ENCODE results near the gene VWF.

The VWF gene

DNA sequence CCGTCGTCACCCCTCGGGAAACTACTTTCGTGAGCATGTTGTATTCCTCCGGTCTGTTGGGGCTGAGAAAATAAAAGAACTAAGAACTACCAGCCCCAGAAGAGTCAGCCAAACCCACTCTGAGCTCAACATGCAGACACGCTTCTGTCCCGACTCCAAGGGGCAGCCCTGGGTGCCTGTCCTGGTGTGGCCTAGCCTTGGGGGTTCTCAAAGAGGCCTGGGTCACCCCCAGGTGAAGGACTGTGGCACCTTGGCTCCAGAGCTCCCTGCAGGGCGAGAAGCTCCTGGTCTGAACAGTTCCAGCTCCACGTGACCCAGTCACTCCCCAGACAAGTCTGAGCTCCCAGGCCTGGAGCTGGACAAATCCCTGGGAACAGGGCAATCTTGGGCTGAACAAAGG, 87.0 kb downstream of the VWF start:
- DNase-seq (ENCODE audit: low read depth): no peak
- TF ChIP-seq, protein P1, sequence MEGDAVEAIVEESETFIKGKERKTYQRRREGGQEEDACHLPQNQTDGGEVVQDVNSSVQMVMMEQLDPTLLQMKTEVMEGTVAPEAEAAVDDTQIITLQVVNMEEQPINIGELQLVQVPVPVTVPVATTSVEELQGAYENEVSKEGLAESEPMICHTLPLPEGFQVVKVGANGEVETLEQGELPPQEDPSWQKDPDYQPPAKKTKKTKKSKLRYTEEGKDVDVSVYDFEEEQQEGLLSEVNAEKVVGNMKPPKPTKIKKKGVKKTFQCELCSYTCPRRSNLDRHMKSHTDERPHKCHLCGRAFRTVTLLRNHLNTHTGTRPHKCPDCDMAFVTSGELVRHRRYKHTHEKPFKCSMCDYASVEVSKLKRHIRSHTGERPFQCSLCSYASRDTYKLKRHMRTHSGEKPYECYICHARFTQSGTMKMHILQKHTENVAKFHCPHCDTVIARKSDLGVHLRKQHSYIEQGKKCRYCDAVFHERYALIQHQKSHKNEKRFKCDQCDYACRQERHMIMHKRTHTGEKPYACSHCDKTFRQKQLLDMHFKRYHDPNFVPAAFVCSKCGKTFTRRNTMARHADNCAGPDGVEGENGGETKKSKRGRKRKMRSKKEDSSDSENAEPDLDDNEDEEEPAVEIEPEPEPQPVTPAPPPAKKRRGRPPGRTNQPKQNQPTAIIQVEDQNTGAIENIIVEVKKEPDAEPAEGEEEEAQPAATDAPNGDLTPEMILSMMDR (IDR thresholded peaks at IDR 0.05; ENCODE audit: low read depth, low read length, missing control alignments): no peak
- H3K4me3 ChIP-seq (ENCODE audit: low read depth, low read length): no peak overlapping the region

DNA sequence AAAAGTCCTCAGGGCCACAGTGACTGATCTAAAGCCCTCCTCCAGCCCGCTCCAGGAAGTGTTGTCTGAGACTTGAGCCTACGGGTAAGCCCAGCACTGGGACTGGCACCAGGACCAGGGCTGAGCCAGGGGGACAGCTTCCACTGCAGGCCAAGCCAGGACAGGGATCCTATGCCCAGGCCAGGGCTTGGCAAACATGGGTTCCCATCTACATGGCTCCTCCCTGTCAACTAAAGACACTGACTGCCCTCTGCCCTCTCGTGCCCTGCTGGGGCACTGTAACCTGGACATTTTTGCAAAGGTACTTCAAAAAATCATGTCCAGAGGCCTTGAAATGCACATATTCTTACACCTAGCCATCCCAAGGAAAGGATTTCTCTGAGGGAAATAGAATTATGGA, 88.0 kb downstream of the VWF start:
- DNase-seq (ENCODE audit: low read depth): no peak
- H3K4me3 ChIP-seq (ENCODE audit: low read depth, low read length): no peak overlapping the region
- TF ChIP-seq, protein P1 (IDR thresholded peaks at IDR 0.05; ENCODE audit: low read depth, low read length, missing control alignments): no peak

DNA sequence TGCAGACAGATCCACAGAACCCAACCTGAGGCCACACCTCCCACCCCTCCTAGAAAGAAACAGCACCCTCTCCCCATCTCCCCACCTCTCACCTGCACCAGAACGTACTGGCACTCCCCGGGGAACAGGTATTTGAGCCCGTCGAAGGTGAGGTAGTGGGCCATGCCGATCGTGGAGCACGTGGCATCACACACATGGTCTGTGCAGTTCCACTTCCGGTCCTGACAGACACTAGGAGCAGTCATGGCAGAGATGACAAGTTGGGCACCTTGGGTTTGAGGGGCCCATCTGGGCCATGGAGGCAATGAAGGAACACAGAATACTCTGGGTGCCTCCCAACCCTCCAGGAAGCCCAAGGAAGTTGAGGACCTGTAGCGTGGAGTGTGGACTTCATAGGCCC, 89.9 kb downstream of the VWF start:
- TF ChIP-seq, protein P1 (IDR thresholded peaks at IDR 0.05; ENCODE audit: low read depth, low read length, missing control alignments): no peak
- no peak for DNase-seq (ENCODE audit: low read depth)
- no peak overlapping the region for H3K4me3 ChIP-seq (ENCODE audit: low read depth, low read length)

DNA sequence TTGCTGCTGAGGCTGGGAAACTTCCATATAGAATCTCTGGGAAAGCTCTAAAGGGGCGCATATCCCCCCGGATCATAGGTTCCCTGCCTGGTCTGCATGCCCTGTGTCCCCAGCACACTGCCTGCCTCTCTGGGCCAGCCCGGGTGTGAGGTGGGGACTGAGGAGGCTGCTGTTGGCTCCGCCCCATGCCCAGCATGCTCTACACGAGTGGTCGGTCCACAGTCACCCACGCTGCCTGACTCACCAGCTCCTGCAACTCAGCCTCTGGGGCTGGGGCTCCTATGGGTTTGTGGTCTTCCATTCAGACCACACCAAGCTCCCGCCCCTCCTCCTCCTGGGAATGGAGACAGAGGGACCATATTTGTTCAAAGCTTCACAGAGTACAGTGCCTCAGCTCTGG, 90.9 kb downstream of the VWF start:
- TF ChIP-seq, protein P1 (IDR thresholded peaks at IDR 0.05; ENCODE audit: low read depth, low read length, missing control alignments): no peak

DNA sequence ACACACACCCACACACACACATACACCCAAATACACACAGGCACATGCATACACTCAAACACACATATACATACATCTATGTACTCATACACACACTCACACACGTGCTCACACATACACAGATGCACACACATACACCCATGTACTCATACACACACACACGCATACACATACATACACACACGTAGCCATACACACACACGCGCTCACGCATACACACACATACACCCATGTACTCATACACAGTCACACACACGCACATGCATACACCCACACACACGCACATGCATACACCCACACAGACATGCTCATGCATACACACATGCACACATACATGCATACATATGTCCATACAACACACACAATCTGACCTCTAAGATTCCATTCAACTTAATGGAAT, 91.7 kb downstream of the VWF start:
- no peak for DNase-seq (ENCODE audit: low read depth)
- H3K4me3 ChIP-seq (ENCODE audit: low read depth, low read length): no peak overlapping the region
- TF ChIP-seq, protein P1 (IDR thresholded peaks at IDR 0.05; ENCODE audit: low read depth, low read length, missing control alignments): no peak

More for the DNA sequence above, 90.9 kb downstream of the VWF start:
- no peak for DNase-seq (ENCODE audit: low read depth)
- no peak overlapping the region for H3K4me3 ChIP-seq (ENCODE audit: low read depth, low read length)

DNA sequence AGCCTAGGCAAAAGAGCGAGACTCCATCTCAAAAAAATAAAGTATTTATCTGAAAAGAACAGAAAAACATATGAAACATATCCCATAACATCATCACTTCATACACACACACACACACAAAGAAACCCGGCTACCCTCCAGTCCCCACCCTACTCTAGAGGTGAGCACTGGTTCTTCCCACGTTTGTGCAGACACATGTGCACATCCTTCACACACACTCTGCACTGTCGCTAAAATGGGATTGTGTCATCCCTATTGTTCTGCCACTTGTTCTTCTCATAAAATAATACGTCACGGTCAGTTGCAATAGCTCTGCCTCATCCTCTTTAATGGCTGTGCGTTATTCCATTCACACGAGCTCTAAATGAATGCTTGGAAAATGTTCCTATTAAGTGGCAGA, 93.5 kb downstream of the VWF start:
- no peak overlapping the region for H3K4me3 ChIP-seq (ENCODE audit: low read depth, low read length)
- TF ChIP-seq, protein P1 (IDR thresholded peaks at IDR 0.05; ENCODE audit: low read depth, low read length, missing control alignments): no peak
- no peak for DNase-seq (ENCODE audit: low read depth)

DNA sequence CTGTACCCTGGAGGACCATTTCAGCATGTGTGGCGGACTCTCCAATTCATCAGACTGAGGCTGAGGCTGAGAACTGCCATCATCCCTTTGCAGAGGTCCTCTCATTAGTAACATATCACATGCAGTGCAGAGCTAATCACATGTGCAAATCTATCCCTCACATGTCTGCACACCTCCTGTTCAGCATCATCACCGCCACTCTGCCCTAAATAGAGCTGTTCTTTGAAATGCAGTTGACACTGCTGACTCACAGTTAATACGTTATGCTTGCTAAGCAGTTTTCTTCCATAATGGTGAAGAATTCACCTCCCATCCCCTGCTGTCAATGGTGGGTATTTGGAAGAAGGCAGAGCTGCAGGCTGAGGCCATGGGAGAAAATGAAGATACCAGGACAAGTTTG, 94.4 kb downstream of the VWF start:
- DNase-seq (ENCODE audit: low read depth): no peak
- H3K4me3 ChIP-seq (ENCODE audit: low read depth, low read length): no peak overlapping the region
- TF ChIP-seq, protein P1 (IDR thresholded peaks at IDR 0.05; ENCODE audit: low read depth, low read length, missing control alignments): no peak
